GM19397 (cell line): Measurements from ENCODE around the gene FRK.
"Not testable (repeated sequence)": the region's sequence is repeated elsewhere in the genome, so short reads cannot be mapped to it uniquely, and the experiment has no call there.

Source experiments
- ATAC-seq: cut with Tn5 transposase; IDR thresholded peaks from one replicate; pipeline ENCODE4 v1.9.1; 2021; ENCODE audit warnings: mild to moderate bottlenecking, moderate library complexity; ENCODE audit not compliant: unreplicated experiment

FRK gene

GRCh38 chr6:116010790-116011401 lies 49.8 kb downstream of the FRK start:
- no peak for ATAC-seq

GRCh38 chr6:116010386-116010785 lies 50.3 kb downstream of the FRK start:
- ATAC-seq = no peak

- ATAC-seq = peak; percentile 72
Measured at GRCh38 chr6:116008470-116009243, 52.0 kb downstream of the FRK start.

- no peak for ATAC-seq
Measured at GRCh38 chr6:116004841-116005815, 55.6 kb downstream of the FRK start.

- peak; percentile 72 for ATAC-seq
Measured at GRCh38 chr6:116003668-116004067, 57.0 kb downstream of the FRK start.

- no peak for ATAC-seq
Measured at GRCh38 chr6:116002756-116003155, 57.9 kb downstream of the FRK start.

GRCh38 chr6:115999235-115999634 lies 61.5 kb downstream of the FRK start:
- no peak for ATAC-seq

- ATAC-seq = no peak
Measured at GRCh38 chr6:115997990-115998585, 62.6 kb downstream of the FRK start.

- ATAC-seq = no peak
Measured at GRCh38 chr6:115986026-115986425, 74.7 kb downstream of the FRK start.

- ATAC-seq = no peak
Measured at GRCh38 chr6:115984809-115985208, 75.9 kb downstream of the FRK start.

GRCh38 chr6:115983998-115984397 lies 76.7 kb downstream of the FRK start:
- no peak for ATAC-seq

- ATAC-seq = no peak
Measured at GRCh38 chr6:115982453-115982852, 78.2 kb downstream of the FRK start.

GRCh38 chr6:115977220-115977619 lies 83.5 kb downstream of the FRK start:
- no peak for ATAC-seq

- ATAC-seq = no peak
Measured at GRCh38 chr6:115976321-115976870, 84.3 kb downstream of the FRK start.

GRCh38 chr6:115972679-115973078 lies 88.0 kb downstream of the FRK start:
- no peak for ATAC-seq

GRCh38 chr6:115971785-115972184 lies 88.9 kb downstream of the FRK start:
- ATAC-seq = no peak

- ATAC-seq = no peak
Measured at GRCh38 chr6:115969930-115970273, 90.8 kb downstream of the FRK start.

GRCh38 chr6:115969207-115969929 lies 91.3 kb downstream of the FRK start:
- no peak for ATAC-seq

GRCh38 chr6:115960286-115960685 lies 100.4 kb downstream of the FRK start:
- not testable (repeated sequence) for ATAC-seq

- ATAC-seq = no peak
Measured at GRCh38 chr6:115958958-115959357, 101.7 kb downstream of the FRK start.
